Keratinocyte (primary cell): Measurements from ENCODE around the gene TRUB1. TPM values are rescaled to one million over a fixed set of nuclear protein-coding genes. Genes with fewer than 3 reads are reported as not detected.

Experiments used
- DNase-seq: peaks from one replicate; pipeline ENCODE4 v3.0.0-alpha.2; 2011; ENCODE audit warnings: low read depth, missing footprints, low spot score
- FAIRE-seq: peaks from 2 replicates; lab custom pipeline; 2011; peaks lifted over from hg19 to GRCh38; lab: Jason Lieb, UNC
- H2AFZ ChIP-seq: 2 replicates; pipeline ENCODE4 v1.6.0; 2012; ENCODE audit warnings: low read length, control low read depth, inconsistent platforms; ENCODE audit not compliant: control insufficient read depth
- H3K27ac ChIP-seq: 2 replicates; pipeline ENCODE4 v1.5.1; 2011; ENCODE audit warnings: low read length; ENCODE audit not compliant: control insufficient read depth, insufficient read depth
- H3K27me3 ChIP-seq: 3 replicates; pipeline ENCODE4 v1.6.0; 2011; ENCODE audit warnings: low read length; ENCODE audit not compliant: control insufficient read depth, insufficient read depth; ENCODE audit errors: extremely low read depth
- H3K36me3 ChIP-seq, 2 experiments: 2 replicates in 1 of 2; 3 replicates in 1 of 2; pipeline ENCODE4 v1.5.1; 2011; ENCODE audit warnings: low read length in 2 of 2, mild to moderate bottlenecking in 1 of 2; ENCODE audit not compliant: control insufficient read depth in 2 of 2, insufficient read depth in 2 of 2; ENCODE audit errors: extremely low read depth in 1 of 2
- H3K4me1 ChIP-seq: 3 replicates; pipeline ENCODE4 v1.5.1; 2011; ENCODE audit warnings: low read length; ENCODE audit not compliant: control insufficient read depth, insufficient read depth; ENCODE audit errors: extremely low read depth
- H3K4me2 ChIP-seq: 3 replicates; pipeline ENCODE4 v1.6.0; 2011; ENCODE audit warnings: low read depth, low read length; ENCODE audit not compliant: control insufficient read depth, insufficient read depth; ENCODE audit errors: extremely low read depth
- H3K4me3 ChIP-seq, 3 experiments: fragments of 200-600 bp in 1 of 3; sonication (generic) in 1 of 3; 2 replicates in 2 of 3; 3 replicates in 1 of 3; pipeline ENCODE4 v1.5.1; 2011 to 2016; ENCODE audit warnings: low read length in 3 of 3, mild to moderate bottlenecking in 3 of 3, control low read depth in 2 of 3, inconsistent platforms in 1 of 3, low read depth in 1 of 3, mixed read lengths in 1 of 3, mixed run types in 1 of 3, moderate library complexity in 1 of 3; ENCODE audit not compliant: control insufficient read depth in 2 of 3, insufficient read depth in 2 of 3; ENCODE audit errors: extremely low read depth in 1 of 3
- H3K79me2 ChIP-seq: 2 replicates; pipeline ENCODE4 v1.6.0; 2012; ENCODE audit warnings: low read length; ENCODE audit not compliant: control insufficient read depth, insufficient read depth
- H3K9ac ChIP-seq: 3 replicates; pipeline ENCODE4 v1.6.0; 2011; ENCODE audit warnings: low read length; ENCODE audit not compliant: control insufficient read depth, insufficient read depth; ENCODE audit errors: extremely low read depth
- H3K9me1 ChIP-seq: 3 replicates; pipeline ENCODE4 v1.6.0; 2011; ENCODE audit warnings: low read length; ENCODE audit not compliant: control insufficient read depth, insufficient read depth; ENCODE audit errors: extremely low read depth
- H3K9me3 ChIP-seq: 2 replicates; pipeline ENCODE4 v1.5.1; 2012; ENCODE audit warnings: low read depth, low read length; ENCODE audit not compliant: control insufficient read depth
- H4K20me1 ChIP-seq: 3 replicates; pipeline ENCODE4 v1.6.0; 2011; ENCODE audit warnings: low read length; ENCODE audit not compliant: control insufficient read depth, insufficient read depth; ENCODE audit errors: extremely low read depth
- CTCF ChIP-seq, 3 experiments: IDR thresholded peaks in 1 of 3; conservative IDR thresholded peaks in 1 of 3; optimal IDR thresholded peaks in 1 of 3; 2 replicates in 2 of 3; 3 replicates in 1 of 3; pipeline versions ENCODE3 to v1.5.1; 2011; ENCODE audit warnings: low read length in 3 of 3, mild to moderate bottlenecking in 3 of 3, moderate library complexity in 2 of 3, control low read depth in 1 of 3, inconsistent platforms in 1 of 3; ENCODE audit not compliant: insufficient read depth in 2 of 3; ENCODE audit errors: extremely low read depth in 1 of 3
- EZH2 ChIP-seq: IDR thresholded peaks from one replicate; pipeline ENCODE4 v1.6.1; 2012; ENCODE audit warnings: inconsistent platforms, mild to moderate bottlenecking, low read length, moderate library complexity
- dilution Hi-C: fragments of 300-500 bp; cut with MboI; formaldehyde crosslinking; loops from one replicate; pipeline ENCODE4 v1.7.0; 2020; ENCODE audit warnings: low sequenced_read_pairs; ENCODE audit not compliant: extremely low pct_ligation_motif_present
- polyA plus RNA-seq, 5 experiments: library from polyadenylated mRNA; depleted of rRNA in 3 of 5; stranded (reverse) in 3 of 5; stranded (forward) in 1 of 5; unstranded in 1 of 5; fragments of >200 nt; gene quantifications; 1 replicate in 1 of 5; 2 replicates in 3 of 5; 3 replicates in 1 of 5; pipeline versions ENCODE4 v1.2.1 to v1.2.3, GENCODE V29; 2011 to 2012; ENCODE audit warnings: missing spikeins in 2 of 5, low read depth in 1 of 5, low replicate concordance in 1 of 5

TRUB1 gene
- polyA plus RNA-seq, 1 donor (not counting 4 experiments of a cell fraction or from before 2014, with no cell fraction given): 20.5 TPM

DNA sequence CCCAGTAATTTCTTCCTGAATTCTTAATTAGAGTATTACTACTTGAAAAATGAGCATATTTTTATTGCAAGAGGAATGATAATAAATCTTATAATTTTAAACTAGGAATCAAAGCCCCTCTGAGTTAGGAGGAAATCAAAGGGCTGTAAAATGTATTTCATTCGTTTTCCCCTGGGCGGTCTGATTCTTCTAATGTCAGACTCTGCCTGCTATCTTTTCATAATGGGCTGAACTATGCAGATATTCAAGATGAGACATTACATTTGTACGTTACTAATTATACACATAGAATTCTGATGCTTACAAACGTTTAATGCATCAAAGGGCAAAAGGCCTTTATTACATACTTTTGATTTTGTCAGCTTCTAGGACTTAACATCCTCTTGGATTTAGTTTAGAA, 16.0 kb upstream of the TRUB1 start:
- Histone ChIP-seq H3K27me3 (no peaks in the 10 kb centered on the region), H3K4me1 (peaks cover 27% of the 10 kb centered on the region), H3K9me1 (no peaks in the 10 kb centered on the region), H3K4me3 (no peak overlapping the region), H2AFZ (no peak overlapping the region), H3K4me2 (no peak overlapping the region), H3K9me3 (no peaks in the 10 kb centered on the region), H3K9ac (no peak overlapping the region), H3K27ac (no peak overlapping the region), H3K79me2 (no peaks in the 10 kb centered on the region), H3K36me3 (no peaks in the 10 kb centered on the region), H4K20me1 (no peaks in the 10 kb centered on the region)
- no peak for DNase-seq
- dilution Hi-C loops: no loop called here
- no peak for TF ChIP-seq CTCF (optimal IDR thresholded peaks at IDR 0.05 in 1 of 3, IDR thresholded peaks at IDR 0.05 in 1 of 3, conservative IDR thresholded peaks at IDR 0.05 in 1 of 3; ENCODE audit: extremely low read depth in 1 of 3, insufficient read depth in 2 of 3, low read length in 3 of 3)
- TF ChIP-seq EZH2: no peak
- no peak for FAIRE-seq

GRCh38 chr10:114923551-114923950, 14.4 kb upstream of the TRUB1 start:
- FAIRE-seq: no peak

More at GRCh38 chr10:114923551-114923950, 14.4 kb upstream of the TRUB1 start:
- Histone ChIP-seq H3K36me3 (no peaks in the 10 kb centered on the region), H3K4me3 (no peak overlapping the region), H3K9ac (no peak overlapping the region), H3K4me2 (no peak overlapping the region), H3K9me1 (no peaks in the 10 kb centered on the region), H3K9me3 (no peaks in the 10 kb centered on the region), H3K79me2 (no peaks in the 10 kb centered on the region), H3K4me1 (peaks cover 18% of the 10 kb centered on the region), H4K20me1 (no peaks in the 10 kb centered on the region), H3K27ac (no peak overlapping the region), H3K27me3 (no peaks in the 10 kb centered on the region), H2AFZ (no peak overlapping the region)
- dilution Hi-C loops: no loop called here
- no peak for DNase-seq
- TF ChIP-seq CTCF (optimal IDR thresholded peaks at IDR 0.05 in 1 of 3, IDR thresholded peaks at IDR 0.05 in 1 of 3, conservative IDR thresholded peaks at IDR 0.05 in 1 of 3; ENCODE audit: extremely low read depth in 1 of 3, insufficient read depth in 2 of 3, low read length in 3 of 3) (no peak), EZH2 (no peak)
